ENCODE measurements around the gene SPECC1L.

The SPECC1L gene

GRCh38 chr22:24322522-24322921 is 51.9 kb downstream of the SPECC1L start:
- DNase-seq (ENCODE audit: low spot score) = no peak

- DNase-seq (ENCODE audit: low spot score) = no peak
Measured at GRCh38 chr22:24323233-24323632, 52.6 kb downstream of the SPECC1L start.

- no peak for DNase-seq (ENCODE audit: low spot score)
Measured at GRCh38 chr22:24323695-24324094, 53.1 kb downstream of the SPECC1L start.

- no peak for DNase-seq (ENCODE audit: low spot score)
Measured at GRCh38 chr22:24324137-24324536, 53.5 kb downstream of the SPECC1L start.

GRCh38 chr22:24325105-24325757 is 54.6 kb downstream of the SPECC1L start:
- peak; percentile 52 for DNase-seq (ENCODE audit: low spot score)

- no peak for DNase-seq (ENCODE audit: low spot score)
Measured at GRCh38 chr22:24326266-24326665, 55.6 kb downstream of the SPECC1L start.

- no peak for DNase-seq (ENCODE audit: low spot score)
Measured at GRCh38 chr22:24327832-24328231, 57.2 kb downstream of the SPECC1L start.

- no peak for DNase-seq (ENCODE audit: low spot score)
Measured at GRCh38 chr22:24329453-24329852, 58.8 kb downstream of the SPECC1L start.

GRCh38 chr22:24330636-24331035 is 60.0 kb downstream of the SPECC1L start:
- DNase-seq (ENCODE audit: low spot score) = no peak

- no peak for DNase-seq (ENCODE audit: low spot score)
Measured at GRCh38 chr22:24331468-24332440, 61.1 kb downstream of the SPECC1L start.

- DNase-seq (ENCODE audit: low spot score) = no peak
Measured at GRCh38 chr22:24333301-24333700, 62.7 kb downstream of the SPECC1L start.

GRCh38 chr22:24335496-24335895 is 64.9 kb downstream of the SPECC1L start:
- DNase-seq (ENCODE audit: low spot score) = no peak

- DNase-seq (ENCODE audit: low spot score) = no peak
Measured at GRCh38 chr22:24337894-24338645, 67.4 kb downstream of the SPECC1L start.

- no peak for DNase-seq (ENCODE audit: low spot score)
Measured at GRCh38 chr22:24338726-24339451, 68.3 kb downstream of the SPECC1L start.

GRCh38 chr22:24339452-24339747 is 68.8 kb downstream of the SPECC1L start:
- no peak for DNase-seq (ENCODE audit: low spot score)

- DNase-seq (ENCODE audit: low spot score) = no peak
Measured at GRCh38 chr22:24341627-24342026, 71.0 kb downstream of the SPECC1L start.

GRCh38 chr22:24350627-24351026 is 80.0 kb downstream of the SPECC1L start:
- DNase-seq (ENCODE audit: low spot score) = no peak

GRCh38 chr22:24353121-24353520 is 82.5 kb downstream of the SPECC1L start:
- no peak for DNase-seq (ENCODE audit: low spot score)

GRCh38 chr22:24355574-24355973 is 84.9 kb downstream of the SPECC1L start:
- DNase-seq (ENCODE audit: low spot score) = no peak

GRCh38 chr22:24357547-24357946 is 86.9 kb downstream of the SPECC1L start:
- DNase-seq (ENCODE audit: low spot score) = no peak

- no peak for DNase-seq (ENCODE audit: low spot score)
Measured at GRCh38 chr22:24358105-24358836, 87.6 kb downstream of the SPECC1L start.
